Mesodermal cell (in vitro differentiated cells): ENCODE data around the gene ADCY10.
A peak's percentile ranks its signal among the peaks of the same experiment; 100 is the strongest.
"Not testable (repeated sequence)": the region's sequence is repeated elsewhere in the genome, so short reads cannot be mapped to it uniquely, and the experiment has no call there.

Experiments
- H3K27ac ChIP-seq: 2 replicates; pipeline ENCODE4 v1.7.0; 2013; ENCODE audit warnings: mild to moderate bottlenecking, low read depth, low read length, moderate library complexity; ENCODE audit not compliant: severe bottlenecking
- H3K36me3 ChIP-seq: 2 replicates; pipeline ENCODE4 v1.7.1; 2013; ENCODE audit warnings: mild to moderate bottlenecking, low read length, moderate library complexity; ENCODE audit not compliant: control insufficient read depth, insufficient read depth
- H3K4me1 ChIP-seq: one replicate; pipeline ENCODE4 v1.7.1; 2013; ENCODE audit warnings: mild to moderate bottlenecking, low read length; ENCODE audit not compliant: insufficient read depth, control insufficient read depth, poor library complexity, severe bottlenecking
- H3K4me3 ChIP-seq: 2 replicates; pipeline ENCODE4 v1.7.0; 2013; ENCODE audit warnings: low read length, control low read depth, mild to moderate bottlenecking; ENCODE audit not compliant: insufficient read depth, poor library complexity, severe bottlenecking; ENCODE audit errors: extremely low read depth
- H3K9me3 ChIP-seq: 2 replicates; pipeline ENCODE4 v1.7.1; 2013; ENCODE audit warnings: mild to moderate bottlenecking, low read length, moderate library complexity; ENCODE audit not compliant: control insufficient read depth
- WGBS, 2 experiments: methylation state at CpG; one replicate each; pipeline ENCODE4 v1.1.5; 2013; ENCODE audit warnings: missing lambda C conversion rate in 2 of 2; ENCODE audit not compliant: insufficient coverage in 2 of 2; 5-methylcytosine and 5-hydroxymethylcytosine counted together

The ADCY10 gene

DNA sequence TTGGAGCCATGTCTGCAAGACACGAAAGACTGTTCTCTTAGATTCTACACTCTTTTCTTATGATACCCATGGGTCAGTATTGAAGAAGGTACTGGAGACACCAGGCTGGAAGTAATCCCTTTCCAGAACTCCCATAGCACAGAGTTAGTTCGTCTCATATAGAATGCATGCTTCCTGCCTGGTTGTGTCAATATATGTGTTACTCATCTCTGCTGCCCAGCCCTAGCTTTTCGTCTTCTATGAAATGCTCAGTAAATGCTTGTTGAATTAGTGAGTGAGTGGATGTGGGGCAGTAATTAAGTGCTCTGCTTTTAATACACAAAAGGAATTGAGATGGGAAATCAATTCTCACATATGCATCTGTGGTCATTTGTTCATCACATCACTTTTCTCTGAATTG, 32.1 kb downstream of the ADCY10 start:
- Histone ChIP-seq H3K4me1 (peaks cover 18% of the 10 kb centered on the region), H3K27ac (no peak overlapping the region), H3K9me3 (no peaks in the 10 kb centered on the region), H3K4me3 (no peak overlapping the region), H3K36me3 (no peaks in the 10 kb centered on the region)
- WGBS, 2 experiments, result 83% methylated on average over 2 of the region's 3 CpGs; no CpG with 5 or more reads in 1 of the 2 experiments

DNA sequence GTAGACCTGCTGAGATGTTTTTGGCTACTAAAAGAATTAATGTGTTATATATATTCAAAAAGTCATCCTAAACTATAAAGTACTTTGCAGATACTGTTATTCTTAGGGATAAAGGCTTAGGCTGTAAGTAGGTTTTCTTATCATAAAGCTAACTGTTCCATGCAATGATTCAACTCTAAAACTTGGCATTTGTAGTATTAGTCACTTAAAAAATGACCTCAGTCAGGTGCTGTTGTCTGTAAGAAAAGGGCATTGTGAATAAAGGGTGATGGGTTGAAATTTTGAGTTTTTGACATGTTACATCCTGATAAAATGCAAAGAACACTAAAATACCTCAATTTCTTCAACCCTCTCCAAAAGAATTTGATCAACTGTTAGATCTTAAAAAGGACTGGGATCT, 32.9 kb downstream of the ADCY10 start:
- H3K27ac ChIP-seq, result no peak overlapping the region

DNA sequence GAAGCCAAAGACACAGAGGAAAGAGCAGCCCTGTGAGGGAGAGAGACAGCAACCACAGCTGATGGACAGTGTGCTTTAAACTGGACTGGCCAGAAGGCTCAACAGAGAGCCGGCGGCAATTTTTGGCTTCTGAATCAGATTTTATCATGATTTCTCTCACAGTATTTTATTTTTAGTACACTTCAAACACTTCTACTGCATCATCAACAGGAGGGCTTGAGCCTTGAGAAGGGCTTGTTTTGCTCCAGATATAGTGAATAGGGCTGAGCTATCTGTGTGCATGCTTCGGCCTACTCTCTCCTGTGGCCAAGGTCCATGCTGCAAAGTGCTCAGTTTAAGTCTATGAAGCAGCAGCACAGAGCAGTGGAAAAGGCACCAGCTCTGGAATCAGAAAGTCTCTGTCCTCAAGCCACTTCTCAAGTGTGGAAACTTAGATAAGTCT, 33.3 kb downstream of the ADCY10 start:
- Histone ChIP-seq H3K27ac (no peak overlapping the region), H3K4me1 (peaks cover 18% of the 10 kb centered on the region)
- 100% methylated on average over 1 to 3 of the region's 3 CpGs for WGBS, 2 experiments

More for the DNA sequence above, 32.9 kb downstream of the ADCY10 start:
- no peaks in the 10 kb centered on the region for H3K36me3 ChIP-seq
- peaks cover 18% of the 10 kb centered on the region for H3K4me1 ChIP-seq
- H3K9me3 ChIP-seq, result no peaks in the 10 kb centered on the region
- no peak overlapping the region for H3K4me3 ChIP-seq

DNA sequence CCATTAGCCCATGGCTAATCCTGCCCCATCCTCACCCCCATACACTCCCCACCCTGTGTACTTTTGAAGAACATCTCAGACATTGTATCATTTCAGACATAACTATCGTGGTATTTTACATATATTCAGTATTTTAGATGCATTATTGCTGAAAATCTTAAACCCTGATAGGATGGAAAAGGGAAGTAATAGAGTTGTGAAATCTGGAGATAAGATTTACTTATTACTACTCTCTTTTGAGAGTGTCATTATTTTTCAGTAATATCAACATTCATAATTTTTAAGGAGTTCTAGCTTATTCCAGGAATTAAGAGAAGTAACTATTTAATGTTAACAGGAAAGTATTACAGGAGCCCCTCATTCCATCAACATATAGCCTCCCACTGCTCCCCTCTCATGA, 34.4 kb downstream of the ADCY10 start:
- H3K4me1 ChIP-seq, result peaks cover 25% of the 10 kb centered on the region
- no peak overlapping the region for H3K27ac ChIP-seq
- no peak overlapping the region for H3K4me3 ChIP-seq
- no peaks in the 10 kb centered on the region for H3K9me3 ChIP-seq
- WGBS, 2 experiments, result no CpG with 5 or more reads among the region's 1 CpG
- H3K36me3 ChIP-seq, result no peaks in the 10 kb centered on the region

More for the DNA sequence above, 33.3 kb downstream of the ADCY10 start:
- Histone ChIP-seq H3K9me3 (no peaks in the 10 kb centered on the region), H3K36me3 (no peaks in the 10 kb centered on the region), H3K4me3 (no peak overlapping the region)

DNA sequence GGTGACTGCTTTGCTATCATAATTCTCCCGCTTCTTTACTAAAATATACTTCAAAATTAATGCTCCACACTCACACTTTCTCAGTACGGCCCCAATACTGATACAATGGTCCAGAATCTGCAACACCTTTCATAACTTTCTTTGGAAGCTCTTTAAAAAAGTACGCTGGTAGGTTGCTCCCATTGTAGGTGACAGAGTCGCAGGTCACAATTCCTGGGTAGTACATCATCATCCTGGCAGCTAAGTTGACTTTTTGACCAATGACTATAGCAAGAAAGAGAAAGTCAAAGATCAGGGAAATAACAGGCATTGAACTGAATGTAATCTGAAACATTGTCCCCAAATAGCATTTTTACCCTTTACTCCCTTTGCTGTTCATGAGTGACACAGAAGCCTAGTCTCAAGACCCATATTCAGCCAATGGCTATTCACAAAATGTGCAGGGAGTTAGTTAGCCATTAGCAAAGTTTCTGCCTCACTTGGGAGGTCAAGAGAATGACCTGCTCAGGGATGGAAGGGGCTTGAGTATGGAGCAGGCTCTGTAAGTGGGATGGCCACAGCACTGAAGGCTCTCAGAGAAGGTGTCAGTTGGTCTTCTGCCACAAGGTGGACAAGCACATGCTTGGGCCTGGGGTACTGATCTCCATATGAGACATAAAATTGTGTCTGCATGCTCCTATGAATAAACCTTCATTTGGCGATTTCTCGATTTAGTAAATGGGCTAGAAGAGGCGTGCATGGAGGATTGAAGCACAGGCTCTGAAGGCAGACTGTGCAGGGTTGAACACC, 35.4 kb downstream of the ADCY10 start:
- no peaks in the 10 kb centered on the region for H3K36me3 ChIP-seq
- peaks cover 25% of the 10 kb centered on the region for H3K4me1 ChIP-seq
- no peak overlapping the region for H3K4me3 ChIP-seq
- H3K27ac ChIP-seq, result no peak overlapping the region
- no peaks in the 10 kb centered on the region for H3K9me3 ChIP-seq
- WGBS, 2 experiments, result 91 to 95% methylated on average over 4 of the region's 7 CpGs

DNA sequence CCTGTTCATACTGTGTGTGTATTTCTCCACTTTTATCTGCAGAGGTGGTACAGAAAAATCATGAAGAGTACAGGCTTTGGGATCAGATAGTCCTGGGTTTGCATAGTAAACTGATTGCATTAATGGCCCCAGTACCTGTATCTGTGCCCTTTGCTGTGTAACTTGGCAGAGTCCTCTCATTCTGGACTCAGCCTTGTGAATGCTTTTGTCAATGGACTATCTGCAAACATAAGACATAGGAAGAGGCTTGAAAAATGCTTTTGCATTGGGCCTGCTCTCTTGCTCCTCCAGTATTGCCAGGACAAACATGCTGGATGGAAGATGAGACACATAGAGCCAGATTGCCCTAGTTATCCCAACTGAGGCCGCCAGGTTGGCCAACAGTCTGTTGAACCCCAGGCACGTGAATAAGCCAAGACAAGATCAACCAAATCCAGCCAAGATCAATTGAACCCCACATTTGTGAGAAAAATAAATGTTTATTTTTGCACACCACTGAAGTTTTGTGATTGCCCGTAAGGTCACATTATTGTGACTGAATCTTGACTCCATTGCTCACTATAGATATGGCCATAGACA, 37.2 kb downstream of the ADCY10 start:
- Histone ChIP-seq H3K4me3 (no peak overlapping the region), H3K9me3 (no peaks in the 10 kb centered on the region), H3K4me1 (peaks cover 24% of the 10 kb centered on the region), H3K27ac (no peak overlapping the region), H3K36me3 (no peaks in the 10 kb centered on the region)
- WGBS, 2 experiments, result 93 to 100% methylated on average over 2 of the region's 3 CpGs

DNA sequence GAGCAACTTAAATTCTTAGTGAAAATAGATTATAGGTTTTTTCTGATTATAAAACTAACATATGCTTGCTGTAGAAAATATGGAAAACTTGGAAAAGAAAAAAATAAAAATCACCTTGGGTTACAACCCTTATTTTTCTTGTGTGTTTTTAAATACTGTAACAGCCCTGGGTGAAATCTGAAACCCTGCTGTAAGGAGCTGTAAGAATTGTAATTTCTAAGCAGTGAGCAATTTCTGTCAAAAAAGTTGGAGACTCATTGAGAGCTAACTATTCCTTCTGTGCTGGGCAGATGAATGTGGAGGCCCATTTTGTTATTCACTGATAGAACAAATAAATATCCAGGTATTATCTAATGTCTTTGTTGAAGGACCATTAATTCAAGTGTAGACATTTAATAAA, 42.6 kb downstream of the ADCY10 start:
- Histone ChIP-seq H3K4me3 (no peak overlapping the region), H3K9me3 (no peaks in the 10 kb centered on the region), H3K4me1 (peaks cover 21% of the 10 kb centered on the region), H3K36me3 (no peaks in the 10 kb centered on the region), H3K27ac (no peak overlapping the region)

DNA sequence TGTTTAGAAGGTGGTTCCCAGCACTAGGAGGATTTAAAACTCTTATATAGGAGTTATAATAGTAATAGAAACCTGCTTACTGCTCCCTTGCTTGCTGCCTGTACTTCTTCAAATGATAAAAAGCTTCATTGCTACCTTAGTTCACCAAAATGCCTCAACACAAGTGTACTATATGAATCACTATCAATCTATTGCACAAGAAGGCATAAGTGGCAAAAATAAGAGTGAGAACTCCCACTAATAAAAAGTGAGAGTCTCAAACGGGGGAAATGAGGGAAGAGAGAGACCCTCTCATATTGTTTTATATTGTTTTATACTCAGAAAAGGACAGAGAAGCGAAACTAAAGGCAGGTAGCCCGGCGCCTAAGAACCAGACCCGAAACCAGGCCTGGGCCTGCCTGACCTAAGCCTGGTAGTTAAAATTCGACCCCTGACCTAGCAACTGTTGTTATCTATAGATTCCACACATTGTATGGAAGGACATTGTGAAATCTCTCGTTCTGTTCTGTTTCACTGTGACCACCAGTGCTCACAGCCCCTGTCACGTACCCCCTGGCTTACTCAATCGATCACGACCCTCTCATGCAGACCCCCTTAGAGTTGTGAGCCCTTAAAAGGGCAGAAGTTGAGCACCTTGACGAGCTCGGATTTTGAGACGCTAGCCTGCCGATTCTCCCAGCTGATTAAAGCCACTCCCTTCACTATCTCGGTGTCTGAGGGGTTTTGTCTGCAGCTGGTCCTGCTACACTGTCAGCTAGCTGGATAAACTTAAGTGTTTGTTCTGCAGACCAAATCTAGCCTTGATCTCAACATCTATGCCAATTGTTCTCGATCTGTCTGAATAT, 44.6 kb downstream of the ADCY10 start:
- H3K36me3 ChIP-seq, H3K9me3 ChIP-seq, H3K4me3 ChIP-seq: not testable (repeated sequence)
- H3K4me1 ChIP-seq, result peaks cover 18% of the 10 kb centered on the region
- H3K27ac ChIP-seq, result peak overlapping the region; percentile 80
- WGBS, 2 experiments, result 84 to 94% methylated on average over 3 to 8 of the region's 16 CpGs

DNA sequence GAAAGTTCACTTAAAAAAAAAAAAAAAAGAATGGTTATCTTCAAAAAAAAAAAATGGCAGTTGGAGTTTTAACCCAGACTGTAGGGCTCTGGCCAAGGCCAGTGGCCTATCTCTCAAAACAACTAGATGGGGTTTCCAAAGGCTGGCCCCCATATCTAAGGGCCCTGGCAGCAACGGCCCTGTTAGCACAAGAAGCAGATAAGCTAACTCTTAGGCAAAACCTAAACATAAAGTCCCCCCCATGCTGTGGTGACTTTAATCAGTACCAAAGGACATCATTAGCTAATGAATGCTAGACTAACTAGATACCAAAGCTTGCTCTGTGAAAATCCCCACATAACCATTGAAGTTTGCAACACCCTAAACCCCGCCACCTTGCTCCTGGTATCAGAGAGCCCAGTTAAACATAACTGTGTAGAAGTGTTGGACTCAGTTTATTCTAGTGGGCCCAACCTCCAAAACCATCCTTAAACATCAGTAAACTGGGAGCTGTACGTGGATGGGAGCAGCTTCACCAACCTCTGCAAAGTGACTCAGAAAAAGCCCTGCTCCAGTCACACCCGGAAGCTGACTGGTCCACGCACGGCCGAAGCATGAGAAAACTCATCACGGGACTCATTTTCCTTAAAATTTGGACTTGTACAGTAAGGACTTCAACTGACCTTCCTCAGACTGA, 47.1 kb downstream of the ADCY10 start:
- H3K4me1 ChIP-seq, result peaks cover 29% of the 10 kb centered on the region
- not testable (repeated sequence) for H3K9me3 ChIP-seq, H3K4me3 ChIP-seq, H3K36me3 ChIP-seq, H3K27ac ChIP-seq
- WGBS, 2 experiments, result 100% methylated on average over 1 of the region's 8 CpGs

DNA sequence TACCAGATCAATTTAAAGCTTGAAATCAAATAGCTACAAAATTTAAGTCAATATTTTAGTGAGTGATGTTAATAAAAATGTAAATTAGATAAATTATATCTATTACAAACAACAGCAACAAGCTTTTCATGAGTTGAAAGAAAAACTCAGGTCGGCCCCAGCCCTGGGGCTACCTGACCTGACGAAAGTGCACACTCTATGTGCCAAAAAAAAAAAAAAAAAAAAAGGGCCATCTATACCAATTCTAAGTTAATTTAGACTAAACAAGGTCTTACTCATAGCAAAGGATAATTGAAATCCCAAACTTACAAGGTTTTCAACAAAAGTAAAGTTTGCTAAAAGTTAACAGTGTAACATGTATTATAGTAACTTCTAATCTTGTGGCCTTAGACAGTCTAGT, 47.6 kb downstream of the ADCY10 start:
- H3K4me1 ChIP-seq, result peaks cover 26% of the 10 kb centered on the region
- not testable (repeated sequence) for H3K36me3 ChIP-seq, H3K9me3 ChIP-seq, H3K4me3 ChIP-seq, H3K27ac ChIP-seq
- 100% methylated on average over 2 of the region's 2 CpGs; no CpG with 5 or more reads in 1 of the 2 experiments for WGBS, 2 experiments
